ENCODE measurements around the gene SMARCAL1. TPM values are rescaled to one million over a fixed set of nuclear protein-coding genes. Genes with fewer than 3 reads are reported as not detected.

Gene SMARCAL1
- total and polyA plus RNA-seq, 2 donors (not counting 1 experiment from before 2014, with no cell fraction given): 20.2 to 46.7 TPM

GRCh38 chr2:216369821-216370220 lies 42.5 kb upstream of the SMARCAL1 start:
- TF ChIP-seq EZH2 (IDR thresholded peaks at IDR 0.05; ENCODE audit: borderline replicate concordance, insufficient read depth, low read depth, low read length, poor library complexity, severe bottlenecking) (no peak), CTCF (IDR thresholded peaks at IDR 0.05) (no peak)
- intact Hi-C loops (cut with micrococcal nuclease): no loop called here
- H3K4me3 ChIP-seq (ENCODE audit: control extremely low read depth in 1 of 5, extremely low read depth in 1 of 5, insufficient read depth in 1 of 5, low read depth in 2 of 5, low read length in 4 of 5): no peak overlapping the region
- H3K4me2 ChIP-seq (replicated peaks; ENCODE audit: low read depth, low read length, poor library complexity, severe bottlenecking): no peak overlapping the region
- H3K27ac ChIP-seq (ENCODE audit: low read length in 2 of 2): no peak overlapping the region
- Mint-ChIP-seq H3K27me3 (peaks cover 67% of the 10 kb centered on the region), H3K4me3 (no peak overlapping the region), H3K4me1 (peaks cover 12% of the 10 kb centered on the region), H3K9me3 (ENCODE audit: insufficient read depth) (no peaks in the 10 kb centered on the region), H3K27ac (no peak overlapping the region)
- DNase-seq: no peak
- peaks cover 0 to 17% (median 0%) of the 10 kb centered on the region in 3 donors for H3K9me3 ChIP-seq (ENCODE audit: control extremely low read depth in 1 of 3, control insufficient read depth in 2 of 3, insufficient read depth in 1 of 3, low read length in 2 of 3)
- H3K9ac ChIP-seq (ENCODE audit: low read length): no peak overlapping the region
- no peaks in the 10 kb centered on the region for H4K20me1 ChIP-seq (ENCODE audit: control insufficient read depth, insufficient read depth, low read length, poor library complexity, severe bottlenecking)
- H3K27me3 ChIP-seq (replicated peaks in 1 of 4; ENCODE audit: control extremely low read depth in 1 of 4, control insufficient read depth in 3 of 4, insufficient read depth in 4 of 4, low read length in 3 of 4): peaks cover 0 to 53% (median 49%) of the 10 kb centered on the region in 4 experiments
- POLR2A ChIA-PET: no interaction called here
- CTCF ChIA-PET: no interaction called here
- peaks cover 8 to 19% of the 10 kb centered on the region in 2 donors for H3K4me1 ChIP-seq (ENCODE audit: control insufficient read depth in 2 of 2, insufficient read depth in 2 of 2, low read length in 2 of 2)
- WGBS (ENCODE audit: insufficient coverage): 78% methylated on average over 14 of the region's 18 CpGs
- no peaks in the 10 kb centered on the region for H3K79me2 ChIP-seq (ENCODE audit: control insufficient read depth, insufficient read depth, low read length)
- no peaks in the 10 kb centered on the region for H3K36me3 ChIP-seq (replicated peaks in 1 of 2; ENCODE audit: control extremely low read depth in 1 of 2, control insufficient read depth in 1 of 2, extremely low read depth in 1 of 2, insufficient read depth in 2 of 2, low read length in 1 of 2)
- no peak overlapping the region for H2AFZ ChIP-seq (ENCODE audit: insufficient read depth, low read depth, low read length, poor library complexity, severe bottlenecking)
- ATAC-seq (ENCODE audit: low read depth): no peak

DNA sequence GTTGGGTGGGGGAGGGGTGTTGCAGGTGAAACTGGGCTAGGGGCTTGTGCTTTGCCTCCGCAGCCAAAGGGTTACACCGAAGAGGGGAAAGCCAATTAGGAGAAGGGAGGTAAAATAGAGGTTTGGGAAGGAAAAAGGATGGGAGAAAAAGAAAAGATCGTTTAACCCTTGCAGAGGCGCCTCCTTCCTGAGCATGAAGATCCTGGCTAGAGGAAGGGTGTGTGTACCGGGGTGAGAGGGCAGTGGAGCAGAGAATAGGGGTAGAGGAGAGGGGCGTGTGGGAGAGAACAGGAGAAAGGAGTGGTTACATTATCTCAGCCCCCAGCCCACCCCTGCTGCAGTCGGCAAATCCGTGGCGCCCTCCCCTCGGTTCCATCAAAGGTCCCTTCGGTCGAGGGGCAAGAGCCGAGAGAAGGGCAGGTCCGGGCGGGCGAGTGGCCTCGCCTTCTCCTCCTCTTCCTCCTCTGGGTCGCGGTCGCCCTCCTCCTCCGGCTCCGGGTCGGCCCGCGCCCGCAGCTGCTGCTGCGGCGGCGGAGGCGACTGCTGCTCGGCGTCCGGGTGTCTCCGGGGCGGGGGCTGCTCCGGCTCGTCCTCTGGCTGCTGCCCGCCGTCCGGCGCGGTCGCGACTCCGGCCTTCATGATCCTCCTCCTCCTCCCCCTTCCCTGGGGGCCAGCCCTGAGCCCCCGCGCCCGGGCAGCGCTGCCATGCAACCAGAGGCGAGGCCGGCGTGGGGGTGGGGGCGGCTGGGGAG lies 41.1 kb upstream of the SMARCAL1 start:
- H3K79me2 ChIP-seq (ENCODE audit: control insufficient read depth, insufficient read depth, low read length): no peaks in the 10 kb centered on the region
- H3K9me3 ChIP-seq (ENCODE audit: control extremely low read depth in 1 of 3, control insufficient read depth in 2 of 3, insufficient read depth in 1 of 3, low read length in 2 of 3): peaks cover 0 to 17% (median 0%) of the 10 kb centered on the region in 3 donors
- H3K9me3 Mint-ChIP-seq (ENCODE audit: insufficient read depth): no peaks in the 10 kb centered on the region
- DNase-seq: no peak
- H3K9ac ChIP-seq (ENCODE audit: low read length): no peak overlapping the region
- no peak overlapping the region for H3K27ac ChIP-seq (ENCODE audit: low read length in 2 of 2)
- ChIA-PET CTCF (no interaction called here), POLR2A (no interaction called here)
- no peak for TF ChIP-seq CTCF (IDR thresholded peaks at IDR 0.05)
- no peak for TF ChIP-seq EZH2 (IDR thresholded peaks at IDR 0.05; ENCODE audit: borderline replicate concordance, insufficient read depth, low read depth, low read length, poor library complexity, severe bottlenecking)
- H3K4me3 Mint-ChIP-seq: peak overlapping the region; percentile 21
- intact Hi-C loops (cut with micrococcal nuclease): no loop called here
- H3K4me2 ChIP-seq (replicated peaks; ENCODE audit: low read depth, low read length, poor library complexity, severe bottlenecking): peak overlapping the region; percentile 50
- H3K27ac Mint-ChIP-seq: no peak overlapping the region
- WGBS (ENCODE audit: insufficient coverage): 5% methylated on average over 42 of the region's 53 CpGs
- peaks cover 0 to 55% (median 51%) of the 10 kb centered on the region in 4 experiments for H3K27me3 ChIP-seq (replicated peaks in 1 of 4; ENCODE audit: control extremely low read depth in 1 of 4, control insufficient read depth in 3 of 4, insufficient read depth in 4 of 4, low read length in 3 of 4)
- no peak for ATAC-seq (ENCODE audit: low read depth)
- no peak overlapping the region for H3K4me3 ChIP-seq (ENCODE audit: control extremely low read depth in 1 of 5, extremely low read depth in 1 of 5, insufficient read depth in 1 of 5, low read depth in 2 of 5, low read length in 4 of 5)
- H3K36me3 ChIP-seq (replicated peaks in 1 of 2; ENCODE audit: control extremely low read depth in 1 of 2, control insufficient read depth in 1 of 2, extremely low read depth in 1 of 2, insufficient read depth in 2 of 2, low read length in 1 of 2): no peaks in the 10 kb centered on the region
- H2AFZ ChIP-seq (ENCODE audit: insufficient read depth, low read depth, low read length, poor library complexity, severe bottlenecking): no peak overlapping the region
- H4K20me1 ChIP-seq (ENCODE audit: control insufficient read depth, insufficient read depth, low read length, poor library complexity, severe bottlenecking): no peaks in the 10 kb centered on the region
- H3K4me1 ChIP-seq (ENCODE audit: control insufficient read depth in 2 of 2, insufficient read depth in 2 of 2, low read length in 2 of 2): peaks cover 8 to 19% of the 10 kb centered on the region in 2 donors
- peaks cover 12% of the 10 kb centered on the region for H3K4me1 Mint-ChIP-seq
- H3K27me3 Mint-ChIP-seq: peaks cover 70% of the 10 kb centered on the region

Data from B cell (primary cell).